Smooth muscle cell (in vitro differentiated cells): ENCODE results near the gene NAGPA. TPM values are rescaled to one million over a fixed set of nuclear protein-coding genes. Genes with fewer than 3 reads are reported as not detected.

Source experiments
- DNase-seq: peaks from one replicate; lab custom pipeline; 2025; ENCODE audit not compliant: unreplicated experiment; lab: John Stamatoyannopoulos, UW
- H2AFZ ChIP-seq: fragments of 200-600 bp; sonication (generic); 2 replicates; pipeline ENCODE4 v1.6.0; 2016; ENCODE audit warnings: antibody characterized with exemption, low read depth, mild to moderate bottlenecking
- H3F3A ChIP-seq: fragments of 200-600 bp; sonication (generic); 2 replicates; pipeline ENCODE4 v1.6.0; 2017; ENCODE audit warnings: antibody characterized with exemption, low read depth
- H3K27ac ChIP-seq: fragments of 200-600 bp; sonication (generic); 2 replicates; pipeline ENCODE4 v1.5.1; 2016; ENCODE audit warnings: low read depth, mild to moderate bottlenecking
- H3K27me3 ChIP-seq: fragments of 200-600 bp; sonication (generic); 2 replicates; pipeline ENCODE4 v1.6.1; 2016; ENCODE audit warnings: low read depth, mild to moderate bottlenecking
- H3K36me3 ChIP-seq: fragments of 200-600 bp; sonication (generic); 2 replicates; pipeline ENCODE4 v1.5.1; 2016; ENCODE audit warnings: low read depth
- H3K4me1 ChIP-seq: fragments of 200-600 bp; sonication (generic); 2 replicates; pipeline ENCODE4 v1.5.1; 2016; ENCODE audit warnings: low read depth
- H3K4me2 ChIP-seq: fragments of 200-600 bp; sonication (generic); 2 replicates; pipeline ENCODE4 v1.6.0; 2016; ENCODE audit warnings: mild to moderate bottlenecking
- H3K4me3 ChIP-seq: fragments of 200-600 bp; sonication (generic); 2 replicates; pipeline ENCODE4 v1.5.1; 2016; ENCODE audit warnings: mild to moderate bottlenecking
- H3K79me2 ChIP-seq: fragments of 200-600 bp; sonication (generic); 2 replicates; pipeline ENCODE4 v1.6.0; 2016; ENCODE audit warnings: low read depth, mild to moderate bottlenecking
- H3K9ac ChIP-seq: fragments of 200-600 bp; sonication (generic); 2 replicates; pipeline ENCODE4 v1.6.0; 2016; ENCODE audit warnings: low read depth
- H3K9me3 ChIP-seq: fragments of 200-600 bp; sonication (generic); replicated peaks from 2 replicates; pipeline ENCODE4 v1.5.1; 2016; ENCODE audit warnings: low read depth
- H4K20me1 ChIP-seq: fragments of 200-600 bp; sonication (generic); 2 replicates; pipeline ENCODE4 v1.6.0; 2016; ENCODE audit warnings: low read depth
- WGBS: methylation state at CpG from one replicate; pipeline ENCODE4 v1.1.7; 2016; ENCODE audit warnings: low lambda C conversion rate; 5-methylcytosine and 5-hydroxymethylcytosine counted together
- polyA plus RNA-seq: library from polyadenylated mRNA; unstranded; fragments of >200 nt; fragmentation: Nextera tagmentation; extraction: Ambion mirVana; gene quantifications from 2 replicates; pipeline ENCODE4 v1.2.1, GENCODE V29; 2016
- total RNA-seq: library from RNA; depleted of rRNA; stranded (reverse); fragments of >200 nt; gene quantifications from 2 replicates; pipeline ENCODE4 v1.2.3, GENCODE V29; 2014
- TF ChIP-seq, protein P1 (sequence below): fragments of 200-600 bp; sonication (generic); IDR thresholded peaks from 2 replicates; pipeline ENCODE4 v1.5.1; 2017; ENCODE audit warnings: borderline replicate concordance, mild to moderate bottlenecking, antibody characterized with exemption; ENCODE audit not compliant: insufficient read depth, poor library complexity, severe bottlenecking

NAGPA gene
- total and polyA plus RNA-seq, 2 experiments from 2014 or later, result 3.8 to 5.4 TPM

DNA sequence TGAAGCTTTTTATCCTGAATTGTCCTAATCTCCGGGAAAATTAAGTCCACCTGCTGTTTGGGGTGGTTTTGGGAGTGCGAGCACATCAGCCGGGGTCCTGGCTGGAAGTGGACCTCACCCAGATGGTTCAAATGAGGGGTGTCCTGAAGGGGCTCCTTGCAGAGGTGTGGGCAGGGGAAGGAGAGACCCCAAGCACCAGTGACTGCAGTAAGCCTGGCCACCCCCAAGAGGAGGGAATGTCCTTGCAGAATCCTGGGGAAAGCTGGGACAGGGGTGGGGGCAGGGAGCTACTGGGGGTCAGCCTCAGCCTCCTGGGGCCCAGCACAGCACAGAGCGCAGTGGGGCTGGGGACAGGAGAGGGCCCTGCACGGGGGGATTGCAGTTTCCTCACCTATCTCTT lies 29.4 kb downstream of the NAGPA start:
- Histone ChIP-seq H3K9ac (no peak overlapping the region), H3F3A (no peaks in the 10 kb centered on the region), H4K20me1 (no peaks in the 10 kb centered on the region), H3K9me3 (no peaks in the 10 kb centered on the region), H3K4me1 (no peaks in the 10 kb centered on the region), H2AFZ (no peak overlapping the region), H3K4me3 (no peak overlapping the region), H3K79me2 (no peaks in the 10 kb centered on the region), H3K27me3 (no peaks in the 10 kb centered on the region), H3K36me3 (no peaks in the 10 kb centered on the region), H3K27ac (no peak overlapping the region), H3K4me2 (no peak overlapping the region)
- TF ChIP-seq, protein P1, sequence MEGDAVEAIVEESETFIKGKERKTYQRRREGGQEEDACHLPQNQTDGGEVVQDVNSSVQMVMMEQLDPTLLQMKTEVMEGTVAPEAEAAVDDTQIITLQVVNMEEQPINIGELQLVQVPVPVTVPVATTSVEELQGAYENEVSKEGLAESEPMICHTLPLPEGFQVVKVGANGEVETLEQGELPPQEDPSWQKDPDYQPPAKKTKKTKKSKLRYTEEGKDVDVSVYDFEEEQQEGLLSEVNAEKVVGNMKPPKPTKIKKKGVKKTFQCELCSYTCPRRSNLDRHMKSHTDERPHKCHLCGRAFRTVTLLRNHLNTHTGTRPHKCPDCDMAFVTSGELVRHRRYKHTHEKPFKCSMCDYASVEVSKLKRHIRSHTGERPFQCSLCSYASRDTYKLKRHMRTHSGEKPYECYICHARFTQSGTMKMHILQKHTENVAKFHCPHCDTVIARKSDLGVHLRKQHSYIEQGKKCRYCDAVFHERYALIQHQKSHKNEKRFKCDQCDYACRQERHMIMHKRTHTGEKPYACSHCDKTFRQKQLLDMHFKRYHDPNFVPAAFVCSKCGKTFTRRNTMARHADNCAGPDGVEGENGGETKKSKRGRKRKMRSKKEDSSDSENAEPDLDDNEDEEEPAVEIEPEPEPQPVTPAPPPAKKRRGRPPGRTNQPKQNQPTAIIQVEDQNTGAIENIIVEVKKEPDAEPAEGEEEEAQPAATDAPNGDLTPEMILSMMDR, result no peak
- DNase-seq, result no peak
- 78% methylated on average over 5 of the region's 5 CpGs for WGBS

DNA sequence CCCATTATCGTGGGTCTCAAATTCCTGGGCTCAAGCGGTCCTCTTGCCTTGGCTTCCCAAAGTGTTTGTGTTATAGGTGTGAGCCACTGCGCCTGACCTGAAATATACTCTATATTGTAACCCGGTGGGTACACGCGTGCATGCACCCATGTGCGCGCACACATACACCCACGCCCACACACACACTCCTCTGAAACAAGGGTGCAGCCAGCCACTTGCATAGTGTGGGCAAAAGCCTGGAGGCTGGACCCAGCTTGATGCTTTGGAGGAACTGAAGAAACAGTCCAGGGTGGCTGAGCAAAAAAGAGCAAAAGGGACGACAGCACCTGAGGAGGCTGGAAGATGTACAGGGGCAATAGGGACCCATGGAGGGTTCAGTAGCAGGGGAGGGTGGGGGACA lies 29.9 kb downstream of the NAGPA start:
- Histone ChIP-seq H3K9ac (no peak overlapping the region), H3K4me3 (no peak overlapping the region), H3F3A (no peaks in the 10 kb centered on the region), H2AFZ (no peak overlapping the region), H4K20me1 (no peaks in the 10 kb centered on the region), H3K79me2 (no peaks in the 10 kb centered on the region), H3K27ac (no peak overlapping the region), H3K27me3 (no peaks in the 10 kb centered on the region), H3K9me3 (no peaks in the 10 kb centered on the region), H3K4me2 (no peak overlapping the region), H3K4me1 (no peaks in the 10 kb centered on the region), H3K36me3 (no peaks in the 10 kb centered on the region)
- WGBS, result 92% methylated on average over 10 of the region's 10 CpGs
- DNase-seq, result no peak
- TF ChIP-seq, protein P1, result no peak

DNA sequence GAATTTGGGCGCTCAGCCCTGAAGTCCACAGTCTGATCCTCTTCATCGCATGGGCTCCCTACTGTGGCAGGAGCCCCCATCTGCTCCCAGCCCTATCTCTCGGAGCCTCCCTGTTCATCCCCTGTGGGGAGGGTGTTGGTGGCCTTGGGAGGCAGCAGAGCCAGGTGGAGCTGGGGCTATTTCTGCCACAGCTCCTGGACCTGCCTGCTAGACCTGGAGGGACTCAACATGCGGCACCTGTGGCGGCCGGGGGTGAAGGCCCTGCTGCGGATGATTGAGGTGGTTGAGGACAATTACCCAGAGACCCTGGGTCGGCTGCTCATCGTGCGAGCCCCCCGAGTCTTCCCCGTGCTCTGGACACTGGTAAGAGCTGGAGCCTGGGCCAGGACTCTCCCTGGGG lies 30.5 kb downstream of the NAGPA start:
- 87% methylated on average over 12 of the region's 12 CpGs for WGBS
- H3K9me3 ChIP-seq, result no peaks in the 10 kb centered on the region
- no peak for DNase-seq

DNA sequence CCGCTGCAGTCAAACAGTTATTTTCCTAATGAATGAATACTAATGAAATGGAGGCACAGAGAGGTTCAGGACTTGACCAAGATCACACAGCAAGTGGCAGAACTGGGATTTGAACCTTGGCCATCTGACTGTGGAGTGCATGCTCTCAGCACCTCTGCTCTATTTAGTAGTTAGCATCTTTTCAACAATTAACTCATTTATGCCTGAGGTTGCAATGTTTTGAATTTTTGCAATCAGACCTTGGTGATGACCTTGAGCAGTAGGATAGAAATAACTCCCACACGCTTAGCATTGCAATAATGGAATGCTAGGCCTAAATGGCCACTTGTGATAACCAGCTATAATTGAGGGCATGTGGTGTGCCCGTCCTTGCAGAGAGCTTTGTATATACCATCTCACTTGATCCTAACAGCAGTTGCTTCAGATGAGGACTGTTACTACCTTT lies 31.0 kb downstream of the NAGPA start:
- Histone ChIP-seq H3K4me1 (no peaks in the 10 kb centered on the region), H3K4me2 (no peak overlapping the region), H3K4me3 (no peak overlapping the region), H3K27me3 (no peaks in the 10 kb centered on the region), H3K9ac (no peak overlapping the region), H3K79me2 (no peaks in the 10 kb centered on the region), H2AFZ (no peak overlapping the region), H3K9me3 (no peaks in the 10 kb centered on the region), H3K36me3 (no peaks in the 10 kb centered on the region), H4K20me1 (no peaks in the 10 kb centered on the region), H3F3A (no peaks in the 10 kb centered on the region), H3K27ac (no peak overlapping the region)
- TF ChIP-seq, protein P1, result no peak
- WGBS, result 90% methylated on average over 3 of the region's 3 CpGs
- DNase-seq, result no peak

More for the DNA sequence above, 30.5 kb downstream of the NAGPA start:
- H3K36me3 ChIP-seq, result no peaks in the 10 kb centered on the region
- H3K4me3 ChIP-seq, result no peak overlapping the region
- H4K20me1 ChIP-seq, result no peaks in the 10 kb centered on the region
- H3K27me3 ChIP-seq, result no peaks in the 10 kb centered on the region
- H3F3A ChIP-seq, result no peaks in the 10 kb centered on the region
- no peak overlapping the region for H2AFZ ChIP-seq
- no peak overlapping the region for H3K9ac ChIP-seq
- no peaks in the 10 kb centered on the region for H3K4me1 ChIP-seq
- no peak overlapping the region for H3K27ac ChIP-seq
- no peak overlapping the region for H3K4me2 ChIP-seq
- TF ChIP-seq, protein P1, result no peak
- H3K79me2 ChIP-seq, result no peaks in the 10 kb centered on the region
